Measurements from ENCODE around the gene COG5.
A peak's percentile ranks its signal among the peaks of the same experiment; 100 is the strongest.

The COG5 gene

GRCh38 chr7:107388604-107389003, 175.1 kb downstream of the COG5 start:
- TF ChIP-seq GATA3 (IDR thresholded peaks at IDR 0.05; ENCODE audit: low read depth, low read length), result no peak
- TF ChIP-seq GATA2 (IDR thresholded peaks at IDR 0.05; ENCODE audit: low read depth, low read length), result no peak

GRCh38 chr7:107387573-107388219, 176.0 kb downstream of the COG5 start:
- TF ChIP-seq GATA2 (IDR thresholded peaks at IDR 0.05; ENCODE audit: low read depth, low read length), result peak; percentile 82
- peak; percentile 75 for TF ChIP-seq GATA3 (IDR thresholded peaks at IDR 0.05; ENCODE audit: low read depth, low read length)

- TF ChIP-seq GATA2 (IDR thresholded peaks at IDR 0.05; ENCODE audit: low read depth, low read length) (no peak), GATA3 (IDR thresholded peaks at IDR 0.05; ENCODE audit: low read depth, low read length) (no peak)
These were observed 176.6 kb downstream of the COG5 start for GRCh38 chr7:107387128-107387527.

GRCh38 chr7:107386548-107387102, 177.1 kb downstream of the COG5 start:
- no peak for TF ChIP-seq GATA2 (IDR thresholded peaks at IDR 0.05; ENCODE audit: low read depth, low read length)

- TF ChIP-seq GATA2 (IDR thresholded peaks at IDR 0.05; ENCODE audit: low read depth, low read length), result no peak
- no peak for TF ChIP-seq GATA3 (IDR thresholded peaks at IDR 0.05; ENCODE audit: low read depth, low read length)
These were observed 179.7 kb downstream of the COG5 start for GRCh38 chr7:107384025-107384424.

- TF ChIP-seq GATA3 (IDR thresholded peaks at IDR 0.05; ENCODE audit: low read depth, low read length), result no peak
- TF ChIP-seq GATA2 (IDR thresholded peaks at IDR 0.05; ENCODE audit: low read depth, low read length), result no peak
These were observed 180.5 kb downstream of the COG5 start for GRCh38 chr7:107383203-107383602.

GRCh38 chr7:107381453-107381852, 182.3 kb downstream of the COG5 start:
- no peak for TF ChIP-seq GATA3 (IDR thresholded peaks at IDR 0.05; ENCODE audit: low read depth, low read length)
- no peak for TF ChIP-seq GATA2 (IDR thresholded peaks at IDR 0.05; ENCODE audit: low read depth, low read length)

GRCh38 chr7:107373354-107373753, 190.4 kb downstream of the COG5 start:
- TF ChIP-seq GATA2 (IDR thresholded peaks at IDR 0.05; ENCODE audit: low read depth, low read length) (no peak), GATA3 (IDR thresholded peaks at IDR 0.05; ENCODE audit: low read depth, low read length) (no peak)

- no peak for TF ChIP-seq GATA2 (IDR thresholded peaks at IDR 0.05; ENCODE audit: low read depth, low read length)
- no peak for TF ChIP-seq GATA3 (IDR thresholded peaks at IDR 0.05; ENCODE audit: low read depth, low read length)
These were observed 191.4 kb downstream of the COG5 start for GRCh38 chr7:107372298-107372697.

- no peak for TF ChIP-seq GATA2 (IDR thresholded peaks at IDR 0.05; ENCODE audit: low read depth, low read length)
- TF ChIP-seq GATA3 (IDR thresholded peaks at IDR 0.05; ENCODE audit: low read depth, low read length), result no peak
These were observed 192.9 kb downstream of the COG5 start for GRCh38 chr7:107370816-107371215.

- TF ChIP-seq GATA2 (IDR thresholded peaks at IDR 0.05; ENCODE audit: low read depth, low read length) (no peak), GATA3 (IDR thresholded peaks at IDR 0.05; ENCODE audit: low read depth, low read length) (no peak)
These were observed 198.9 kb downstream of the COG5 start for GRCh38 chr7:107364787-107365186.

GRCh38 chr7:107359520-107360316, 204.0 kb downstream of the COG5 start:
- TF ChIP-seq GATA2 (IDR thresholded peaks at IDR 0.05; ENCODE audit: low read depth, low read length) (no peak), GATA3 (IDR thresholded peaks at IDR 0.05; ENCODE audit: low read depth, low read length) (no peak)

GRCh38 chr7:107355616-107356015, 208.1 kb downstream of the COG5 start:
- TF ChIP-seq GATA3 (IDR thresholded peaks at IDR 0.05; ENCODE audit: low read depth, low read length), result no peak
- TF ChIP-seq GATA2 (IDR thresholded peaks at IDR 0.05; ENCODE audit: low read depth, low read length), result no peak

- no peak for TF ChIP-seq GATA3 (IDR thresholded peaks at IDR 0.05; ENCODE audit: low read depth, low read length)
- no peak for TF ChIP-seq GATA2 (IDR thresholded peaks at IDR 0.05; ENCODE audit: low read depth, low read length)
These were observed 209.1 kb downstream of the COG5 start for GRCh38 chr7:107354640-107355039.

GRCh38 chr7:107353701-107354100, 210.0 kb downstream of the COG5 start:
- no peak for TF ChIP-seq GATA3 (IDR thresholded peaks at IDR 0.05; ENCODE audit: low read depth, low read length)
- no peak for TF ChIP-seq GATA2 (IDR thresholded peaks at IDR 0.05; ENCODE audit: low read depth, low read length)
